HEK293 (cell line): ENCODE measurements around the gene SNX19.

Experiments used
- CTCF ChIA-PET: fragments of 350-600 bp; formaldehyde crosslinking; extraction: SDS; loops from one replicate; lab custom pipeline; 2021; ENCODE audit warnings: antibody characterized with exemption; lab: Yijun Ruan, JAX
- POLR2A ChIA-PET: fragments of 300-600 bp; formaldehyde crosslinking; extraction: SDS; loops from one replicate; lab custom pipeline; 2020; ENCODE audit warnings: antibody characterized with exemption, inconsistent platforms; lab: Yijun Ruan, JAX
- H3K27ac ChIP-seq: fragments of 200-500 bp; sonication (Bioruptor generic); 2 replicates; pipeline ENCODE4 v1.5.1; 2014; ENCODE audit warnings: low read depth, low read length, control low read depth, inconsistent platforms; ENCODE audit errors: extremely low read depth
- H3K36me3 ChIP-seq, 2 experiments: fragments of 200-500 bp in 1 of 2; sonication (Bioruptor generic) in 1 of 2; 1 replicate in 1 of 2; 2 replicates in 1 of 2; pipeline ENCODE4 v1.5.1; 2014 to 2017; ENCODE audit warnings: inconsistent platforms in 2 of 2, low read length in 2 of 2; ENCODE audit not compliant: control insufficient read depth in 2 of 2, insufficient read depth in 1 of 2
- H3K4me1 ChIP-seq: fragments of 200-500 bp; sonication (Bioruptor generic); 2 replicates; pipeline ENCODE4 v1.5.1; 2014; ENCODE audit warnings: mild to moderate bottlenecking, low read length, inconsistent platforms; ENCODE audit not compliant: control insufficient read depth, insufficient read depth
- H3K4me3 ChIP-seq: 2 replicates; pipeline ENCODE4 v1.5.1; 2011; ENCODE audit warnings: low read depth, mild to moderate bottlenecking, control low read depth, low read length, moderate library complexity
- H3K9me3 ChIP-seq: fragments of 200-500 bp; sonication (Bioruptor generic); 2 replicates; pipeline ENCODE4 v1.5.1; 2014; ENCODE audit warnings: low read depth, low read length, inconsistent platforms; ENCODE audit not compliant: control insufficient read depth, insufficient read depth
- HIC1 ChIP-seq: fragments of 450-650 bp; formaldehyde crosslinking; IDR thresholded peaks from 2 replicates; pipeline ENCODE4 v1.5.1; 2016; ENCODE audit warnings: missing biosample characterization, missing genetic modification characterization
- KLF1 ChIP-seq: fragments of 450-650 bp; formaldehyde crosslinking; IDR thresholded peaks from 2 replicates; pipeline ENCODE4 v1.5.1; 2016; ENCODE audit warnings: missing biosample characterization, missing genetic modification characterization
- OVOL3 ChIP-seq: fragments of 450-650 bp; formaldehyde crosslinking; IDR thresholded peaks from 2 replicates; pipeline ENCODE4 v1.5.1; 2016; ENCODE audit warnings: missing biosample characterization, missing genetic modification characterization
- SETDB1 ChIP-seq: IDR thresholded peaks from one replicate; pipeline ENCODE4 v1.6.1; 2017; ENCODE audit warnings: mild to moderate bottlenecking, low read length, moderate library complexity, mixed read lengths; ENCODE audit not compliant: insufficient read length
- ZNF10 ChIP-seq: fragments of 450-650 bp; formaldehyde crosslinking; IDR thresholded peaks from 2 replicates; pipeline ENCODE4 v1.5.1; 2017; ENCODE audit warnings: missing biosample characterization, missing genetic modification characterization
- ZNF280D ChIP-seq: fragments of 450-650 bp; formaldehyde crosslinking; IDR thresholded peaks from 2 replicates; pipeline ENCODE4 v1.5.1; 2016; ENCODE audit warnings: missing biosample characterization, missing genetic modification characterization
- ZNF311 ChIP-seq: fragments of 450-650 bp; formaldehyde crosslinking; IDR thresholded peaks from 2 replicates; pipeline ENCODE4 v1.5.1; 2017; ENCODE audit warnings: missing biosample characterization, missing genetic modification characterization, borderline replicate concordance
- ZNF391 ChIP-seq: fragments of 450-650 bp; formaldehyde crosslinking; IDR thresholded peaks from 2 replicates; pipeline ENCODE4 v1.5.1; 2016; ENCODE audit warnings: low read depth, missing biosample characterization, missing genetic modification characterization, borderline replicate concordance
- ZNF398 ChIP-seq: fragments of 450-650 bp; formaldehyde crosslinking; IDR thresholded peaks from 2 replicates; pipeline ENCODE4 v1.5.1; 2017; ENCODE audit warnings: missing biosample characterization, missing genetic modification characterization
- ZNF423 ChIP-seq: fragments of 450-650 bp; formaldehyde crosslinking; IDR thresholded peaks from 2 replicates; pipeline ENCODE4 v1.5.1; 2016; ENCODE audit warnings: missing biosample characterization, missing genetic modification characterization
- ZNF433 ChIP-seq: fragments of 450-650 bp; formaldehyde crosslinking; IDR thresholded peaks from 2 replicates; pipeline ENCODE4 v1.5.1; 2016; ENCODE audit warnings: missing biosample characterization, missing genetic modification characterization, low read depth
- ZNF548 ChIP-seq: fragments of 450-650 bp; formaldehyde crosslinking; IDR thresholded peaks from 2 replicates; pipeline ENCODE4 v1.5.1; 2016; ENCODE audit warnings: missing biosample characterization, missing genetic modification characterization
- ZNF580 ChIP-seq: fragments of 450-650 bp; formaldehyde crosslinking; IDR thresholded peaks from 2 replicates; pipeline ENCODE4 v1.5.1; 2016; ENCODE audit warnings: missing biosample characterization, missing genetic modification characterization

The SNX19 gene

GRCh38 chr11:130832566-130833425 lies 83.5 kb downstream of the SNX19 start:
- H3K4me3 ChIP-seq, result no peak overlapping the region
- no peaks in the 10 kb centered on the region for H3K9me3 ChIP-seq
- no peaks in the 10 kb centered on the region for H3K4me1 ChIP-seq
- TF ChIP-seq ZNF423 (tag by site-specific recombination) (no peak), SETDB1 (no peak), ZNF580 (tag by site-specific recombination) (no peak), ZNF280D (no peak), ZNF433 (no peak), HIC1 (tag by site-specific recombination) (no peak), ZNF391 (tag by site-specific recombination) (no peak), OVOL3 (tag by site-specific recombination) (no peak), KLF1 (tag by site-specific recombination) (no peak), ZNF548 (tag by site-specific recombination) (no peak), ZNF10 (no peak), ZNF398 (tag by site-specific recombination) (no peak)
- no peak overlapping the region for H3K27ac ChIP-seq
- no peaks in the 10 kb centered on the region for H3K36me3 ChIP-seq
- CTCF ChIA-PET, result interaction anchor here (0.6 to 2.8 kb wide), 5 partner anchors 29 to 401 kb away, joined by 3 to 10 read pairs (median 4); no protein-coding TSS in a partner anchor
- POLR2A ChIA-PET, result no interaction called here

- Histone ChIP-seq H3K4me3 (no peak overlapping the region), H3K4me1 (no peaks in the 10 kb centered on the region), H3K36me3 (no peaks in the 10 kb centered on the region)
- TF ChIP-seq ZNF311 (tag by site-specific recombination), result no peak
- TF ChIP-seq, all 188 proteins: peak for 0
- ChIA-PET CTCF (interaction anchor here (1.2 to 6.7 kb wide), 2 partner anchors 30 to 397 kb away, joined by 3 to 72 read pairs; no protein-coding TSS in a partner anchor), POLR2A (no interaction called here)
- Histone ChIP-seq H3K27ac (no peak overlapping the region), H3K9me3 (no peaks in the 10 kb centered on the region)
These were observed 84.3 kb downstream of the SNX19 start for GRCh38 chr11:130831976-130832375.
